Middle frontal gyrus (tissue), 1 donor: ENCODE results near the gene HDLBP.
"Not testable (repeated sequence)": the region's sequence is repeated elsewhere in the genome, so short reads cannot be mapped to it uniquely, and the experiment has no call there.

Experiments
- DNase-seq: peaks from one replicate; pipeline ENCODE4 v3.0.0-alpha.2; 2015; ENCODE audit warnings: low spot score; ENCODE audit errors: extremely low spot score

Gene HDLBP

DNA sequence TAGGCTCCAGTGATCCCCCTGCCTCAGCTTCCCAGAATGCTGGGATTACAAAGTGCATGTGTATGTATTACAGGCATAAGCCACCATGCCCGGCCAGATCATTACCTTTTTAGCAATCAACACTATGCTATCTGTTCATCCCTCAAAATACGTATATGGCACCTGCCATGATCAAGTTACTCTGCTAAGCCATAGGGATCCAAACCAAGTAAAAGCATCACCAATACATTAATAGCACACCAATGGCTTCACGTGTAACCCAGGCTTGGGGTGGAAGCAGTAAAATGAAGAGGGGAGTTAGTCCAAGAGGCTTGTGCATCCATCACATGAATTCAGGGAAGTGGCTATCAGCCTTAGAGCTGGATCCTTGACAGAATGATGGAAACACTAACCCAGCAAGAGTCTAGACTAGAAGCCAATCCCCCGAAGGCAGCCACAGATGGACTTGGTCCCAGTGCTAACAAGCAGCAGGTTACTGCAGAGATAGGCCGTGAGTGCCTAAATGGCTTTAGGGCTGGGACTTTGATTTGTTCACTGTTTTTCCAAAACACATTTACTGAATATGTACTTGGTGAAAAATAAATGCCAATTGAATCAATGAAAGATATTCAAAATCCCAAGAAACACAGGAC is 11.3 kb downstream of the HDLBP start:
- no peak for DNase-seq

DNA sequence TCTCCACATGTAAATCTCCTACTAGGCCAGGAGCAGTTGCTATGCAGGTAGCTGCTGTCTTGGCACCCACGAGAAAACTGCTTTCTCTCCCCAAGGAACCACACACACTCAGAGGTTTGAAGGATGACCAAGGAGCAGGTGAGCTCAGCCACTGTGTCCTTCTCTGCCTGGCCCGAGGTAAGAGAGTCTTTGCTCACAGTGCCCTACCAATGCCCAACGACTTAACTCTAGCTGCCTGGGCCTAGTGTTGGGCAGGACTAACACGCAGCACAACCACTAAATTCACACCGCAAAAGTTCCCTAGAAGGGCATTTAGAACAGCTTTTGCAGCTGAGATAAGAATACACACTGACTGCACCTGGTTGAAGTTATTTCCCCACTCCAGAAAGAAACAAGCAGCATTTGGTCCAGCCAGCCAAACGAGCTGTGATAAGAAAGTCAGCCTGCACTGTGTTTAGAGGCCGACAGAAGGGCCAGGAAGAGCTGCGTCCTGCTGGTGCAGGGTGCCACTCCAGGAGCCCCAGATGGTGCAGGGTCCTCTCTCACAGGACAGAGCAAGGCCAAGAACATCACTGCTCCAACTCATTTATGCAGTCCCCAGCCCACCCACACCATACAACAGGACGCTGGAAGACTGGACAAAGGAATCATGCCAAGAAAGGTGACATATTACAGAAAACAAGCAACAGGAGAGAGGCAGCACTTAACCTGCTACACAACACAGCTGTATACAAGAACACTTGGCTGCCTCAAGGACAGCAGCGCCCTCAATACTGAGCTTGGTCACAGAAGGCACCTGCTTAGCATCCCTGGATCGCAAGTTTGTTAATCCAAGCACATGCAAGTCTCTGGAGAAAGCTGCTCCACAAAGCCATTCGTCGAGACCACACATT is 12.5 kb downstream of the HDLBP start:
- DNase-seq, result no peak

DNA sequence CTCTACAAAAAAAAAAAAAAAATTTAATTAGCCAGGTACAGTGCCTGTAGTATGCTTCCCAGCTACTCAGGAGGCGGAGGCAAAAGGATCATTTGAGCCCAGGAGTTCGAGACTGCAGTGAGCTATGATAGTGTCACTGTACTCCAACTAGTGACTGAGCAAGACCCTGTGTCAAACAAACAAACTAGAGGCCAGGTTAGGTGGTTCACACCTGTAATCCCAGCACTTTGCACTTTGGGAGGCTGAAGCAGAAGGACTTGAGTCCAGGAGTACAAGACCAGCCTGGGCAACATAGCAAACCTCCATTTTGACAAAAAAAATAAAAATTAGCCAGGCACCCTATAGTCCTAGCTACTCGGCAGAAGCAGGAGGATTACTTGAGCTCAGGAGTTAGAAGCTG is 13.4 kb downstream of the HDLBP start:
- no peak for DNase-seq

DNA sequence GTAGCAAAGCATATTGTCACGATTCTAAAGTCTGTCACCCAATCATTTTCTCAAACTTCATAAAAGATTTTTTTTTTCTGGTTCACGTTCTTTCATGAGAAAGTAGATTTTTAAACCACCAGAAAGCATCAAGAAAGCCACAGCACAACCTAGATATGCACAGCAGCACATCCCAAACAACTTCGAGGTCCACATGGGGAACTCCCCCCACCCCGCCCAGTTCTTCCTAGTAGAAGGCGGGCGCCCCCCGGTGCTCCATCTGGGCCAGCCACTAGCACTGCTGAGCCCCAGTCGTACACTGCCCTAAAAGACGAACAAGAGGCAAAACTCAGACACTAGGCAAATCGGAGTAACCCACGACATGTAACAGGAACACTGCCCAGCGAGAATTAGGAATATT is 15.5 kb downstream of the HDLBP start:
- DNase-seq, result no peak

GRCh38 chr2:241298673-241299072 is 16.8 kb downstream of the HDLBP start:
- DNase-seq, result no peak

- DNase-seq, result no peak
Measured at GRCh38 chr2:241296767-241297166, 18.7 kb downstream of the HDLBP start.

DNA sequence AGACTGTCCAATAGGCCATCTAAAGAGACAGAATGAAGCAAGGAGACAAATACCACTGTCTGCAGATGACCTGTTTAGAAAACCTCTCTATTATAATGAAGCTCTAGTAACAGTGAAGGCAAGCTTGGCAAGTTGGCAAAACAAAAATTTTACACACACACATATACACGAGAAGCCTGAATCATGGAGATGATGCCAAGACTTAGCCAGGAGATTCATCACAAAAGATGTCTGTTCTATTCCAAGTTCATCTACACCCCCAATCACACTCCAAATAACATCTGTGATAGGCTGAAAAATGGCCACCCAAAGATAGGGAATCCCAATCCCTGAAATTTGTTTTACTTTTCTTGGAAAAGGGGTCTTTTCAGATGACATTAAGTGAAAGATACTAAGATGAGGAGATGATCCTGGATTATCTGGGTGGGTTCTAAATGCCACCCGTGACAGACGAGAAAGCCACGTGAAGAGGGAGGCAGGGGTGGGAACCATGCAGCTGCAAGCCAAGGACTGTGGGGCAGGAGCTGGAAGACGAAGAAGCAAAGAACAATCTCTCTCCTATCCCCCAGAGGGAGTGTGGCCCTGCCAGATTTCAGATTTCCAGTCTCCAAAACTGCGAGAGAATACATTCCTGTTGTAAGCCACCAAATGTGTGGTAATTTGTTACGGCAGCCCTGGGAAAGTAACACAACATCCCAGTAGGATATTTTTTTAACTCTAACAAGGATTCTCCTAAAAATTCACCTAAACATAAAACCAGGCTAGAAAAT is 20.0 kb downstream of the HDLBP start:
- no peak for DNase-seq

- not testable (repeated sequence) for DNase-seq
Measured at GRCh38 chr2:241293378-241293797, 22.1 kb downstream of the HDLBP start.

DNA sequence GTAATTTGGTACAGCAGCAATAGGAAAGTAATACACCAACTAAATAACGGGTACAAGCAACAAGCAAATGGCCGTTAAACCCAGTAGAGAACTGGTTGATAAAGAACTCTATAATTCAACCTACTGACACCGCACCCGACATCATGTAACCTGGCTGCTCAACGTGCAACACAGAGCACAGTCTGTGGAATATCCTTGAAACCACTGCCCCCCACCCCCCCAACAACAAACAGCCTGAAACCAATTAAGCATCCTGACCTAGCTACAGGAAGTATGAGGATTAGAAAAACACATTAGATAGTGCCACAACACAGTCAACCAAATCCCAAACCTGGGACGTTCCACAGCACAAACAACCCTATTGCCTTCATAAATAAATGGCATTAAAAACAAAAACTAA is 23.5 kb downstream of the HDLBP start:
- DNase-seq, result no peak

- DNase-seq, result no peak
Measured at GRCh38 chr2:241291153-241291552, 24.3 kb downstream of the HDLBP start.

GRCh38 chr2:241289597-241289996 is 25.9 kb downstream of the HDLBP start:
- no peak for DNase-seq

DNA sequence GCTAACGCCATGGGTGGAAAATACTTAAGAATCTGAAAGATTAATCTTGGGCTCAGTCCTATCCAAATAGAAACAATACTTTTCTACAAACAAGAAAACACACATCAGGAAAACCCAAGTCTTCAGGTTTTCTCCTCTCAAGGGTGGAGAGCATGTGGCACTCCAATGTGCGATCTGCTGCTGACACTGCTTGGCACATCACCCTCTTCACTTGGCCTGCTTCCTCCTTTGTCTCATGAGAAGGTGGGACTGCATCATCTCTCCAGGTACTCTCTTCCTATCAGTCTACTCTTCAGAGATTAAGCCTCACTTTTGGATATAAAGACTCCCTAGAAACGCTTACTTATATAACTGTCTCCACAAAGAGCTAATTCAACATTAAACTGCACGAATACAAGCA is 26.4 kb downstream of the HDLBP start:
- DNase-seq, result no peak

GRCh38 chr2:241288324-241288888 is 27.1 kb downstream of the HDLBP start:
- no peak for DNase-seq

DNA sequence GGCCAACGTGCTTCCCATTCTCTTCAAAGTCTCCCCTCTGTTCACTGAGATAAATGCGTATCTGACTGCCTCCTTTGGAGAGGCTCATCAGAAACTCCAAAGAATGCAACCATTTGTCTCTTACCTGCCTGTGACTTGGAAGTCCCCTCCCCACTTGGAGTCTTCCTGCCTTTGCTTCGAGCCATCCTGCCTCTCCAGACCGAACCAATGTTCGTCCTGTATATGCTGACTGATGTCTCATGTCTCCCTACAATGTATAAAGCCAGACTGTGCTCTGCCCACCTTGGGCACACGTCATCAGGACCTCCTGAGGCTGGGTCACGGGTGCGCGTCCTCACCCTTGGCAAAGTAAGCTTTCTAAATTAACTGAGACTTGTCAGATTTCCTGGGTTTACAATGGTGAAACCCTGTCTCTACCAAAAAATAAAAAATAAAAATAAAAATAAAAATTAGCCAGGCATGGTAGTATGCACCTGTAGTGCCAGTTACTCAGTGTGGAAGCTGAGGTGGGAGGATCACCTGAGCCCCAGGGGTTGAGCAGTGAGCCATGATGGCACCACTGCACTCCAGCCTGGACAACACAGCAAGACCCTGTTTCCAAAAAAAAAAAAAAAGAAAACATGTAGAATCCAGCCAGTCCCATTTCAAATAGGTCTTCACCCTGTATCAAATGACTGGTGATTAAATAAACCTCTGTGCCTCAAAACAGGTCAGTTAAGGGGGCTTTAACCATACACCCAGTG is 29.0 kb downstream of the HDLBP start:
- no peak for DNase-seq

DNA sequence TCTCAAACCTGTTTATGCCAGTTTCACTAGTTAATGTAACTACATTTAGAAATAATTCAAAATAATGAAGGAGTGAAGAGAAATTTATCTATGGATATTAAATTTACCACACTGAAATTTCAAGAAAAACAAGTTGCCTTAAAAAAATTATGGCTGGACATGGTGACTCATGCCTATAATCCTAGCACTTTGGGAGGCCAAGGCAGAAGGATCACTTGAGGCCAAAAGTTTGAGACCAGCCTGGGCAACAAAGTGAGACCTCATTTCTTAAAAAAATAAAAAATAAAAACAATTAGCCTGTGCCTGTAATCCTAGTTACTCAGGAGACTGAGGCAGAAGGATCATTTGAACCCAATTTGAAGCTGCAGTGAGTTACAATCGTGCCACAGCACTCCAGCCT is 29.9 kb downstream of the HDLBP start:
- no peak for DNase-seq

- no peak for DNase-seq
Measured at GRCh38 chr2:241282555-241282954, 32.9 kb downstream of the HDLBP start.

DNA sequence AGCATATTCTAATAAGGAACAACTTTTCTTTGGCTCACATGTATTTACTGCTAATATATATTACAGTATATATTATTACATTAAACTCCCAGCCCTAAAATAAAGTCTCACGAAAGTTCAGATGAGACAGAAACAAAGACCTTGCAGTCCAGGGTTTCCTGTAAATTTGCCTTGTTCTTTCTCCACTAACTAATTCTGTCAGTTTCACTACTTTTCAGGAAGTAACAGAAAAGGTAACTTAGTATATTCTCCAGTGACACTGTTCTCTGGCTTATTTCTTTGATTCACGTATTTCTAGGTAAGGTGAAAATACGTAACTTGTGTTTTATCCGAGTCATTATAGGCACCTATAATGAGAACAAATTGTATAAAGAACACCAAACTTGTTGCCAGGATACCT is 35.2 kb downstream of the HDLBP start:
- no peak for DNase-seq

DNA sequence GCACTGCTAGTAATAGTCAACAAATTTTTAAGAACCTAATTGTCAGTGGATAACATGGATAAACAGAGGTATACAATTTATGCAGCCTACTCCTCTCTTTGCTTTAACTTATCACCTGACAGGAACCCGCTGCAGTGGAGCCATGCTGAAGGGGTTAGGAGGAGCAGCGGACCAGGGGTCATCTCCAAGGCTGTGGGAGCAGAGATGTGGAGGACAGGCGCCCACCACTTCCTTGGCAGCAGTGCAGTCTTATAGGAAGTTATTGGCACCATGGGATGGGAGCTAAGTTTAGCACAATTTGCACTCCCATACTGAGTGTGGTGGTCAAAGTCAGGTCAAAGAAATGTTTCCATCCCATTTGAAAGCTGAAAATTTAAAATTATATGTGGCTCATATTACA is 35.6 kb downstream of the HDLBP start:
- no peak for DNase-seq

- no peak for DNase-seq
Measured at GRCh38 chr2:241279413-241279812, 36.1 kb downstream of the HDLBP start.

GRCh38 chr2:241278306-241278705 is 37.2 kb downstream of the HDLBP start:
- not testable (repeated sequence) for DNase-seq

- DNase-seq, result no peak
Measured at GRCh38 chr2:241275910-241276309, 39.6 kb downstream of the HDLBP start.
